Right lobe of liver (tissue), 6 donors: ENCODE data around the gene CD47. TPM values are rescaled to one million over a fixed set of nuclear protein-coding genes. Genes with fewer than 3 reads are reported as not detected.

Experiments
- ATAC-seq, 4 donors: fragments of 200-7000 bp; cut with Tn5 transposase; one replicate each; pipeline ENCODE4 v1.9.1; 2020; ENCODE audit warnings: mild to moderate bottlenecking in 4 of 4, moderate library complexity in 4 of 4
- DNase-seq, 3 donors: peaks; one replicate each; pipeline ENCODE4 v3.0.0-alpha.2; 2020
- H3K27ac ChIP-seq, 3 donors: fragments of 200-600 bp; one replicate each; pipeline ENCODE4 v1.8.0; 2022
- H3K27me3 ChIP-seq, 2 donors: fragments of 200-600 bp; one replicate each; pipeline ENCODE4 v1.8.0; 2022
- H3K36me3 ChIP-seq, 4 donors: fragments of 200-600 bp; sonication (generic) in 1 of 4; one replicate each; pipeline versions ENCODE4 v1.5.1 to v1.8.0; 2017 to 2022; ENCODE audit warnings: control low read depth in 1 of 4
- H3K4me1 ChIP-seq, 4 donors: fragments of 200-600 bp; sonication (generic) in 1 of 4; one replicate each; pipeline versions ENCODE4 v1.5.1 to v1.8.0; 2017 to 2022; ENCODE audit warnings: control low read depth in 1 of 4
- H3K4me3 ChIP-seq, 3 donors: fragments of 200-600 bp; one replicate each; pipeline ENCODE4 v1.8.0; 2022
- H3K9me3 ChIP-seq, 4 donors: fragments of 200-600 bp; sonication (generic) in 1 of 4; one replicate each; pipeline versions ENCODE4 v1.5.1 to v1.8.0; 2017 to 2022; ENCODE audit warnings: control low read depth in 1 of 4
- POLR2A ChIP-seq: fragments of 450-650 bp; IDR thresholded peaks from one replicate; pipeline ENCODE4 v1.6.1; 2017; ENCODE audit warnings: antibody characterized with exemption, mild to moderate bottlenecking
- WGBS: methylation state at CpG from one replicate; pipeline ENCODE4 v1.1.6; 2018; ENCODE audit warnings: low coverage, low lambda C conversion rate; ENCODE audit not compliant: insufficient coverage; ENCODE audit errors: missing lambda C conversion rate; 5-methylcytosine and 5-hydroxymethylcytosine counted together
- intact Hi-C, 2 donors: fragments of 100-400 bp; cut with DNase I; formaldehyde crosslinking; loops; one replicate each; pipeline versions ENCODE4 v1.11.2 to v1.14.1; 2022
- total RNA-seq, 6 experiments: library from RNA; depleted of rRNA in 2 of 6; stranded (reverse); fragments of >200 nt in 2 of 6; fragmentation: NEBNext Ultra II Directional in 3 of 6; extraction: Animal tissue kit (Norgen Biotek cat#: 25700) in 3 of 6; gene quantifications; one replicate each; pipeline versions ENCODE4 v1.1.0 to v1.2.4, GENCODE V29; 2016 to 2023
- TF ChIP-seq, protein P1 (sequence below), 4 donors: fragments of 200-600 bp in 3 of 4; fragments of 450-650 bp in 1 of 4; IDR thresholded peaks; one replicate each; pipeline versions ENCODE4 v1.5.1 to v1.8.0; 2016 to 2022; ENCODE audit warnings: antibody characterized with exemption in 4 of 4, mild to moderate bottlenecking in 2 of 4
- donor health status: DM: no; HTN: yes; CAD: no.
- donor health status: DM: no; HTN: no; CAD: no.
- donor health status: DM: no; HTN: no; CAD: no.
- donor health status: DM: no; HTN: yes; CAD: no.
- donor health status: DM: no; HTN: yes; CAD: no.

CD47 gene
- total RNA-seq, 6 experiments from 2014 or later = 19.5 to 42.3 (median 26.5) TPM

DNA sequence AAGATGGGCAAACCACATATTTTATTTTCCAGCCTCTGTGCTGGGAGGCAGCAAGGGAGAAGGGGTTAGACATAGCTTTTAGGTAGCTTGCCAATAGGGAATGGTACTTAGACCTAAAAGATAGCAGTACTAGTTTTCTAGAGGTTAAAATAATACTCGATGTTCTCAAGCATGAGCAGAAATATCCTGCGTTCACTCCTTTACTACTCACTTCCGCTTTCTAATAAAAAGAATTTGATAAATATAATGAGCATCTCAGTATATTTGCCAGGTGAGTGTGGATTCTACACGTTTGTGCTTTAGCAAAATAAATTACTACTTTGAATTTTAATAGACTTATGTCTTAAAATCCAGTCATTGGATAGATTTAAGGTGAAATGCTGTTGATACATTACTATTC, 39.4 kb upstream of the CD47 start:
- ATAC-seq = no peak
- no peak overlapping the region for H3K27ac ChIP-seq
- no peaks in the 10 kb centered on the region for H3K4me1 ChIP-seq
- DNase-seq = no peak
- 53% methylated on average over 4 of the region's 4 CpGs for WGBS
- intact Hi-C loops = no loop called here
- H3K9me3 ChIP-seq = no peaks in the 10 kb centered on the region
- no peaks in the 10 kb centered on the region for H3K27me3 ChIP-seq
- TF ChIP-seq, protein P1, sequence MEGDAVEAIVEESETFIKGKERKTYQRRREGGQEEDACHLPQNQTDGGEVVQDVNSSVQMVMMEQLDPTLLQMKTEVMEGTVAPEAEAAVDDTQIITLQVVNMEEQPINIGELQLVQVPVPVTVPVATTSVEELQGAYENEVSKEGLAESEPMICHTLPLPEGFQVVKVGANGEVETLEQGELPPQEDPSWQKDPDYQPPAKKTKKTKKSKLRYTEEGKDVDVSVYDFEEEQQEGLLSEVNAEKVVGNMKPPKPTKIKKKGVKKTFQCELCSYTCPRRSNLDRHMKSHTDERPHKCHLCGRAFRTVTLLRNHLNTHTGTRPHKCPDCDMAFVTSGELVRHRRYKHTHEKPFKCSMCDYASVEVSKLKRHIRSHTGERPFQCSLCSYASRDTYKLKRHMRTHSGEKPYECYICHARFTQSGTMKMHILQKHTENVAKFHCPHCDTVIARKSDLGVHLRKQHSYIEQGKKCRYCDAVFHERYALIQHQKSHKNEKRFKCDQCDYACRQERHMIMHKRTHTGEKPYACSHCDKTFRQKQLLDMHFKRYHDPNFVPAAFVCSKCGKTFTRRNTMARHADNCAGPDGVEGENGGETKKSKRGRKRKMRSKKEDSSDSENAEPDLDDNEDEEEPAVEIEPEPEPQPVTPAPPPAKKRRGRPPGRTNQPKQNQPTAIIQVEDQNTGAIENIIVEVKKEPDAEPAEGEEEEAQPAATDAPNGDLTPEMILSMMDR (IDR thresholded peaks at IDR 0.05) = no peak
- no peak for TF ChIP-seq POLR2A
- no peak overlapping the region for H3K4me3 ChIP-seq
- no peaks in the 10 kb centered on the region for H3K36me3 ChIP-seq

DNA sequence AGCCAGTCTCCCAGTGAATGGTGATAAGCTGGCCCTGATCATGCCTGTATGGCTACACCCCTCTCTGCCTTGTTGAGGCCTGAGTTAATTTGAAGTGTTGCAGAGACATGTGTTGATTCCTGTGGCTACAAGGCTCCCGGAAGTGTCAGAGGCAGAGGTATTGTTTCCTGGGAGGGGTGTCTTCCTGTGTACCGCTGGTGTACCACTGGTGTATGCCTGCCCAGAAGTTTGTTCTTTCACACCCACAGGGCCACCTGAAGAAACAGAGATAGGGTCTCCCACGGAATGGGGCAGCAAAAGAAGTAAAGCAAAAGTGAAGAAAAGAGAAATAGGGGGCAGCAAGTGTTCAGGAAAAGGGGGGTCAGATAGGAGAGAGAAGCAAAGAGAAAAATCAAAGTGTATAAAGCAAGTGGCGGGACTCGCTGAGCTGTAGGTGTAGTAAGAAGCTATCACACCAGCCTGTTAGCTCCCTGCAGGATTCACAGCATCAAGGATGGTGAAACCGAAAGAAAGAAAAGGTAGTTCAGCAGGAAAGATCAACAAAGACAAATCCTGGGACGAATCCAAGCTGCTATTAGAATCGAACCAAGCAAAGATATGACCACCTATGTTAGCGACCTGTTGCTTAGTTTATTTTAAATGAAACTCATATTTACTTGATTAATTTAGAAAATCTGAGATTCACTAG, 36.6 kb upstream of the CD47 start:
- no peak for DNase-seq
- H3K36me3 ChIP-seq = no peaks in the 10 kb centered on the region
- H3K9me3 ChIP-seq = no peaks in the 10 kb centered on the region
- TF ChIP-seq POLR2A = no peak
- TF ChIP-seq, protein P1 (IDR thresholded peaks at IDR 0.05) = no peak
- no peaks in the 10 kb centered on the region for H3K27me3 ChIP-seq
- 57% methylated on average over 9 of the region's 9 CpGs for WGBS
- ATAC-seq = peak; percentile 17 to 50 (median 43)
- no peak overlapping the region for H3K27ac ChIP-seq
- no peaks in the 10 kb centered on the region for H3K4me1 ChIP-seq
- intact Hi-C loops = no loop called here
- no peak overlapping the region for H3K4me3 ChIP-seq

DNA sequence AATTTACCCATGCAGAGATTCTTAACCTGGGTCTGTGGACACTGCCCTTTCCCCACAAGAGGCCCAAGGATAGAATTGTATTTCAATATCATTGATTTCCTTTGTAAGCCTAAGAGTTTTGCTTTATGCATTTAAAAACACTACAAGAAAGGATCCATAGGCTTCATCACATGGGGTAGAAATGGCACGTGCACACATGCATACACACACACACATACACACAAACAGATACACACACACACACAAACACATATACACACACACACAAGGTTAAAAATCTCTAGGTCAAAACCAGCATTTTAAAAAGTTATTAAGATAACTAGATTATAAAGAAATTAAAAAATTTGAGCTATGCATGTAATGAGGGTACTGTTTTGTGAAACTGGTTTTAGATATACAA, 35.5 kb upstream of the CD47 start:
- intact Hi-C loops = no loop called here
- no peaks in the 10 kb centered on the region for H3K9me3 ChIP-seq
- no peaks in the 10 kb centered on the region for H3K27me3 ChIP-seq
- no peaks in the 10 kb centered on the region for H3K36me3 ChIP-seq
- no peak overlapping the region for H3K4me3 ChIP-seq
- TF ChIP-seq, protein P1 (IDR thresholded peaks at IDR 0.05) = no peak
- no peak for TF ChIP-seq POLR2A
- DNase-seq = no peak
- WGBS = 62% methylated on average over 1 of the region's 1 CpG
- H3K27ac ChIP-seq = no peak overlapping the region
- ATAC-seq = no peak
- no peaks in the 10 kb centered on the region for H3K4me1 ChIP-seq

DNA sequence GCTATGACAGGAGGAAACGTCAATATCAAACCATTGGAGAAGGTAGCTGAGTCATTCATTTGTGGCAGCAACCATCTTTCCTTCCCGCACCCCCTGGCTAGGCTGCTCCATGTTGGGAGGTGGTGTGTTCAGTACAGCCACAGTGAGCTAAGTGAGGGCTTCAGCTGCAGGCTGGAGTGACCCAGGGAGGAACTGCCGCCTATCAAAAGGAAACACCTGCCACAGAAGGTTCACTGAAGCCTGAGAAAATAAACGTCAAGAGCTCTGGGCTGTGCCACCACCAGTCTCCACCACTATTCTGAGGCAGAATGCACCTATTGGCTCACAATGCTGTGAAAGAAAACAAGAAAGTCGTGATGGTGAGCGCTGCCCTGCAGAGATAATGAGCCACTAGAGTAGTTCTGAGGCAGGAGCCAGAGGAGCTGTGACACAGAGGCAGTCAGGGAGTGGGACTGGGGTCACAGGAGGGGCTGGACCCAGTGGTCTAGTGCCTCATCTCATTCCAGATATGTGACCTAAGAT, 34.8 kb upstream of the CD47 start:
- ATAC-seq = peak; percentile 31 to 58 (median 42)
- Histone ChIP-seq H3K4me3 (no peak overlapping the region), H3K36me3 (no peaks in the 10 kb centered on the region)

More for the DNA sequence above, 34.8 kb upstream of the CD47 start:
- no peak for DNase-seq
- intact Hi-C loops = no loop called here
- 36% methylated on average over 4 of the region's 6 CpGs for WGBS
- Histone ChIP-seq H3K4me1 (no peaks in the 10 kb centered on the region), H3K9me3 (no peaks in the 10 kb centered on the region), H3K27me3 (no peaks in the 10 kb centered on the region), H3K27ac (peak overlapping the region in 1 of 3 donors; percentile 18)
- TF ChIP-seq, protein P1 (IDR thresholded peaks at IDR 0.05) = no peak
- no peak for TF ChIP-seq POLR2A
